B cell (primary cell): ENCODE data around the gene TTC23L. TPM values are rescaled to one million over a fixed set of nuclear protein-coding genes. Genes with fewer than 3 reads are reported as not detected.

Source experiments
- ATAC-seq: fragments of 200-7000 bp; cut with Tn5 transposase; one replicate; pipeline ENCODE4 v1.10.0; 2021; ENCODE audit warnings: low read depth, mild to moderate bottlenecking, moderate number of reproducible peaks, moderate library complexity
- CTCF ChIA-PET: fragments of 350-600 bp; sonication (Branson Sonifier 250); formaldehyde crosslinking; loops from one replicate; lab custom pipeline; 2021; ENCODE audit warnings: antibody characterized with exemption, inconsistent platforms; lab: Charles Lee
- POLR2A ChIA-PET: fragments of 350-600 bp; sonication (Branson Sonifier 250); formaldehyde crosslinking; loops from one replicate; lab custom pipeline; 2021; ENCODE audit warnings: antibody characterized with exemption; lab: Charles Lee
- DNase-seq: peaks from one replicate; pipeline ENCODE4 v3.0.0; 2013
- H2AFZ ChIP-seq: 2 replicates; pipeline ENCODE4 v1.6.1; 2012; ENCODE audit warnings: mild to moderate bottlenecking, low read depth, low read length; ENCODE audit not compliant: insufficient read depth, poor library complexity, severe bottlenecking
- H3K27ac ChIP-seq, 2 donors: 1 replicate in 1 of 2; 2 replicates in 1 of 2; pipeline ENCODE4 v1.5.1; 2012 to 2013; ENCODE audit warnings: low read length in 2 of 2, mild to moderate bottlenecking in 2 of 2, moderate library complexity in 1 of 2
- H3K27me3 ChIP-seq, 4 experiments: fragments of 200-600 bp in 1 of 4; sonication (generic) in 1 of 4; replicated peaks in 1 of 4; 1 replicate in 2 of 4; 2 replicates in 2 of 4; pipeline versions ENCODE4 v1.6.1 to v1.7.0; 2013 to 2016; ENCODE audit warnings: low read length in 3 of 4, mild to moderate bottlenecking in 2 of 4, mixed read lengths in 1 of 4, moderate library complexity in 1 of 4; ENCODE audit not compliant: insufficient read depth in 4 of 4, control insufficient read depth in 3 of 4; ENCODE audit errors: control extremely low read depth in 1 of 4
- H3K36me3 ChIP-seq, 2 experiments: replicated peaks in 1 of 2; 1 replicate in 1 of 2; 2 replicates in 1 of 2; pipeline versions ENCODE4 v1.6.1 to v1.7.1; 2013; ENCODE audit warnings: low read length in 1 of 2; ENCODE audit not compliant: insufficient read depth in 2 of 2, control insufficient read depth in 1 of 2; ENCODE audit errors: control extremely low read depth in 1 of 2, extremely low read depth in 1 of 2
- H3K4me1 ChIP-seq, 2 donors: fragments of 200-600 bp in 1 of 2; sonication (generic) in 1 of 2; 1 replicate in 1 of 2; 2 replicates in 1 of 2; pipeline versions ENCODE4 v1.5.1 to v1.6.1; 2013 to 2017; ENCODE audit warnings: low read length in 2 of 2; ENCODE audit not compliant: control insufficient read depth in 2 of 2, insufficient read depth in 2 of 2
- H3K4me2 ChIP-seq: replicated peaks from 2 replicates; pipeline ENCODE3; 2012; ENCODE audit warnings: mild to moderate bottlenecking, low read depth, low read length; ENCODE audit not compliant: poor library complexity, severe bottlenecking
- H3K4me3 ChIP-seq, 5 experiments: fragments of 200-600 bp in 1 of 5; sonication (generic) in 1 of 5; 1 replicate in 3 of 5; 2 replicates in 2 of 5; pipeline versions ENCODE4 v1.5.1 to v1.7.0; 2011 to 2016; ENCODE audit warnings: low read length in 4 of 5, mild to moderate bottlenecking in 4 of 5, low read depth in 2 of 5, control low read depth in 1 of 5, moderate library complexity in 1 of 5; ENCODE audit not compliant: insufficient read depth in 1 of 5; ENCODE audit errors: control extremely low read depth in 1 of 5, extremely low read depth in 1 of 5
- H3K79me2 ChIP-seq: fragments of 200-600 bp; sonication (generic); one replicate; pipeline ENCODE4 v1.6.0; 2016; ENCODE audit warnings: low read length; ENCODE audit not compliant: control insufficient read depth, insufficient read depth
- H3K9ac ChIP-seq: fragments of 200-600 bp; sonication (generic); 2 replicates; pipeline ENCODE4 v1.6.1; 2017; ENCODE audit warnings: mild to moderate bottlenecking, low read length, moderate library complexity
- H3K9me3 ChIP-seq, 3 donors: one replicate each; pipeline versions ENCODE4 v1.6.1 to v1.7.1; 2013; ENCODE audit warnings: low read length in 2 of 3; ENCODE audit not compliant: control insufficient read depth in 2 of 3, insufficient read depth in 1 of 3; ENCODE audit errors: control extremely low read depth in 1 of 3
- H4K20me1 ChIP-seq: 2 replicates; pipeline ENCODE4 v1.6.0; 2012; ENCODE audit warnings: mild to moderate bottlenecking, low read length; ENCODE audit not compliant: insufficient read depth, control insufficient read depth, poor library complexity, severe bottlenecking
- H3K27ac Mint-ChIP-seq: one replicate; pipeline ENCODE4 v1.8.0; 2021; ENCODE audit warnings: mixed read lengths
- H3K27me3 Mint-ChIP-seq: one replicate; pipeline ENCODE4 v1.8.0; 2021; ENCODE audit warnings: mixed read lengths
- H3K4me1 Mint-ChIP-seq: one replicate; pipeline ENCODE4 v1.8.0; 2021; ENCODE audit warnings: mixed read lengths
- H3K4me3 Mint-ChIP-seq: one replicate; pipeline ENCODE4 v1.8.0; 2021; ENCODE audit warnings: mixed read lengths
- H3K9me3 Mint-ChIP-seq: one replicate; pipeline ENCODE4 v1.8.0; 2022; ENCODE audit warnings: mixed read lengths; ENCODE audit not compliant: insufficient read depth
- CTCF ChIP-seq: fragments of 200-600 bp; IDR thresholded peaks from one replicate; pipeline ENCODE4 v1.8.0; 2022; ENCODE audit warnings: antibody characterized with exemption, mild to moderate bottlenecking
- EZH2 ChIP-seq: IDR thresholded peaks from 2 replicates; pipeline ENCODE4 v1.6.1; 2012; ENCODE audit warnings: borderline replicate concordance, low read depth, mild to moderate bottlenecking, moderate library complexity, low read length; ENCODE audit not compliant: insufficient read depth, poor library complexity, severe bottlenecking
- WGBS: methylation state at CpG from one replicate; pipeline ENCODE4 v1.1.5; 2013; ENCODE audit warnings: missing lambda C conversion rate; ENCODE audit not compliant: insufficient coverage; 5-methylcytosine and 5-hydroxymethylcytosine counted together
- intact Hi-C: fragments of 100-400 bp; cut with micrococcal nuclease; formaldehyde crosslinking; loops from one replicate; pipeline ENCODE4 v1.10.0; 2022
- polyA plus RNA-seq: library from polyadenylated mRNA; depleted of rRNA; stranded (reverse); fragments of >200 nt; gene quantifications from 2 replicates; pipeline ENCODE4 v1.2.3, GENCODE V29; 2012
- total RNA-seq, 2 donors: library from RNA; stranded (reverse); fragments of 120-200 nt in 1 of 2; gene quantifications; 1 replicate in 1 of 2; 2 replicates in 1 of 2; pipeline versions ENCODE4 v1.2.3 to v1.2.4, GENCODE V29; 2013 to 2022

TTC23L gene
- total and polyA plus RNA-seq, 2 donors (not counting 1 experiment from before 2014, with no cell fraction given), result 0.03 to 0.15 TPM

GRCh38 chr5:34833976-34834793, 4.8 kb upstream of the TTC23L start:
- no peak for DNase-seq
- Mint-ChIP-seq H3K27ac (no peak overlapping the region), H3K27me3 (no peaks in the 10 kb centered on the region), H3K4me1 (peaks cover 13% of the 10 kb centered on the region), H3K9me3 (no peaks in the 10 kb centered on the region), H3K4me3 (no peak overlapping the region)
- Histone ChIP-seq H2AFZ (no peak overlapping the region), H3K9ac (no peak overlapping the region), H3K9me3 (no peaks in the 10 kb centered on the region), H3K4me2 (no peak overlapping the region), H3K27ac (no peak overlapping the region), H3K27me3 (no peaks in the 10 kb centered on the region), H3K79me2 (no peaks in the 10 kb centered on the region), H3K36me3 (no peaks in the 10 kb centered on the region), H3K4me3 (no peak overlapping the region), H3K4me1 (peaks cover 3 to 5% of the 10 kb centered on the region in 2 donors), H4K20me1 (no peaks in the 10 kb centered on the region)
- intact Hi-C loops, result no loop called here
- ChIA-PET POLR2A (no interaction called here), CTCF (interaction anchor here (0.6 to 1.0 kb wide), 2 partner anchors 52 to 64 kb away, joined by 3 to 4 read pairs; no protein-coding TSS in a partner anchor)
- WGBS, result 85% methylated on average over 2 of the region's 9 CpGs
- ATAC-seq, result no peak
- TF ChIP-seq EZH2, result no peak
- TF ChIP-seq CTCF, result no peak

- no peaks in the 10 kb centered on the region for H3K79me2 ChIP-seq
- TF ChIP-seq CTCF (no peak), EZH2 (no peak)
- ChIA-PET POLR2A (no interaction called here), CTCF (no interaction called here)
- Mint-ChIP-seq H3K9me3 (no peaks in the 10 kb centered on the region), H3K4me3 (no peak overlapping the region), H3K4me1 (peaks cover 17% of the 10 kb centered on the region), H3K27me3 (no peaks in the 10 kb centered on the region), H3K27ac (no peak overlapping the region)
- H2AFZ ChIP-seq, result no peak overlapping the region
- no peak overlapping the region for H3K4me2 ChIP-seq
- no peak overlapping the region for H3K27ac ChIP-seq
- no peaks in the 10 kb centered on the region for H4K20me1 ChIP-seq
- no CpG with 5 or more reads among the region's 1 CpG for WGBS
- DNase-seq (no peak), ATAC-seq (no peak)
- no peaks in the 10 kb centered on the region for H3K36me3 ChIP-seq
- no peak overlapping the region for H3K9ac ChIP-seq
- no peak overlapping the region for H3K4me3 ChIP-seq
- H3K9me3 ChIP-seq, result no peaks in the 10 kb centered on the region
- intact Hi-C loops, result loop anchor here (5.0 kb wide), 1 partner anchor 177 kb away; the partner anchor contains the start of gene RAI14
- H3K27me3 ChIP-seq, result no peaks in the 10 kb centered on the region
- peaks cover 3 to 10% of the 10 kb centered on the region in 2 donors for H3K4me1 ChIP-seq
These were observed 4.2 kb upstream of the TTC23L start for GRCh38 chr5:34834794-34835089.
